ENCODE data around the gene XYLB.

DNA sequence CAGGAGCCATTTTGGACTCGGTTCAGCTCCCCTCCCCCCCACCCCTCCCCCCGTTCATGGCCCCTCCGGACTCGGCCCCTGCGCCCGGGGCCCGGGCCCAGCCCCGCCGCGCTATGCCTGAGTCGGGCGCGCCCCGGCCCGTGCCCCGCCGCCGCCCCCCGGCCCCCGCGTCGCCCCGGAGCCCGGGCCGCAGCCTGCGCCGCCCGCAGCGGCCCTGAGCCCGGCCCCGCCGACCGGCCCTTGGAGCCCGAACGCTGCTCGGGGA, 107.3 kb downstream of the XYLB start:
- TF ChIP-seq POLR2A (IDR thresholded peaks at IDR 0.05; ENCODE audit: low read length) (no peak), GATA1 (IDR thresholded peaks at IDR 0.05; ENCODE audit: low read depth, low read length) (no peak)
